VCaP (cell line): Measurements from ENCODE around the gene PPIG.
"Not testable (repeated sequence)": the region's sequence is repeated elsewhere in the genome, so short reads cannot be mapped to it uniquely, and the experiment has no call there.

Source experiments
- H3K27ac ChIP-seq: fragments of 450-650 bp; 2 replicates; pipeline ENCODE4 v1.5.1; 2017
- CTCF ChIP-seq: fragments of 450-650 bp; conservative IDR thresholded peaks from 2 replicates; pipeline ENCODE4 v1.5.1; 2017; ENCODE audit warnings: mild to moderate bottlenecking, moderate library complexity

The PPIG gene

GRCh38 chr2:169613876-169614275, 29.7 kb downstream of the PPIG start:
- no peak for TF ChIP-seq CTCF
- H3K27ac ChIP-seq: no peak overlapping the region

GRCh38 chr2:169615982-169616381, 31.8 kb downstream of the PPIG start:
- not testable (repeated sequence) for H3K27ac ChIP-seq

GRCh38 chr2:169619946-169620345, 35.8 kb downstream of the PPIG start:
- no peak overlapping the region for H3K27ac ChIP-seq
- TF ChIP-seq CTCF: no peak

- TF ChIP-seq CTCF: no peak
Observed at GRCh38 chr2:169620509-169620908, 36.4 kb downstream of the PPIG start.

GRCh38 chr2:169623235-169623634, 39.1 kb downstream of the PPIG start:
- H3K27ac ChIP-seq: no peak overlapping the region
- TF ChIP-seq CTCF: no peak

More at GRCh38 chr2:169620509-169620908, 36.4 kb downstream of the PPIG start:
- H3K27ac ChIP-seq: no peak overlapping the region

GRCh38 chr2:169625781-169626180, 41.6 kb downstream of the PPIG start:
- peak; percentile 37 for TF ChIP-seq CTCF
- H3K27ac ChIP-seq: peak overlapping the region; percentile 40

GRCh38 chr2:169636440-169637097, 52.4 kb downstream of the PPIG start:
- no peak overlapping the region for H3K27ac ChIP-seq
- TF ChIP-seq CTCF: no peak

GRCh38 chr2:169637620-169638019, 53.5 kb downstream of the PPIG start:
- H3K27ac ChIP-seq: no peak overlapping the region
- no peak for TF ChIP-seq CTCF
